PC-3 (cell line): ENCODE data around the gene SLC38A8. TPM values are rescaled to one million over a fixed set of nuclear protein-coding genes. Genes with fewer than 3 reads are reported as not detected.

Experiments used
- ATAC-seq: fragments of 200-7000 bp; cut with Tn5 transposase; 2 replicates; pipeline ENCODE4 v1.9.1; 2020; ENCODE audit warnings: mild to moderate bottlenecking, moderate library complexity
- BruUV-seq: library from RNA; stranded (reverse); fragments of 400-500 nt; replicated peaks from 2 replicates; lab custom pipeline; 2021; lab: Mats Ljungman, UMichigan
- CTCF ChIA-PET: fragments of 300-600 bp; sonication (Branson Sonifier 250); formaldehyde crosslinking; loops from one replicate; lab custom pipeline; 2022; ENCODE audit warnings: antibody characterized with exemption; lab: Charles Lee
- POLR2A ChIA-PET: fragments of 300-600 bp; sonication (Branson Sonifier 250); formaldehyde crosslinking; loops from one replicate; lab custom pipeline; 2022; ENCODE audit warnings: antibody characterized with exemption; ENCODE audit not compliant: unreplicated experiment; lab: Charles Lee
- DNase-seq: peaks from one replicate; pipeline ENCODE4 v3.0.0-alpha.2; 2015
- H2AFZ ChIP-seq: fragments of 300-600 bp; sonication (generic); 2 replicates; pipeline ENCODE4 v1.6.0; 2016; ENCODE audit warnings: antibody characterized with exemption, low read length
- H3F3A ChIP-seq: fragments of 300-600 bp; sonication (generic); one replicate; pipeline ENCODE4 v1.6.0; 2017; ENCODE audit warnings: antibody characterized with exemption, low read length, control low read depth, mild to moderate bottlenecking; ENCODE audit not compliant: unreplicated experiment
- H3K27ac ChIP-seq: fragments of 300-600 bp; sonication (generic); 2 replicates; pipeline ENCODE4 v1.5.1; 2016; ENCODE audit warnings: mild to moderate bottlenecking, low read length
- H3K27me3 ChIP-seq: fragments of 300-600 bp; sonication (generic); 2 replicates; pipeline ENCODE4 v1.6.1; 2016; ENCODE audit warnings: low read length, mixed read lengths
- H3K36me3 ChIP-seq: fragments of 300-600 bp; sonication (generic); 2 replicates; pipeline ENCODE4 v1.6.1; 2016; ENCODE audit warnings: low read depth, mixed run types, low read length, mixed read lengths
- H3K4me1 ChIP-seq: fragments of 300-600 bp; sonication (generic); 2 replicates; pipeline ENCODE4 v1.5.1; 2016; ENCODE audit warnings: low read length; ENCODE audit not compliant: insufficient read depth
- H3K4me2 ChIP-seq: fragments of 300-600 bp; sonication (generic); 2 replicates; pipeline ENCODE4 v1.6.0; 2016; ENCODE audit warnings: low read length
- H3K4me3 ChIP-seq: fragments of 300-600 bp; sonication (generic); 2 replicates; pipeline ENCODE4 v1.5.1; 2016; ENCODE audit warnings: mild to moderate bottlenecking, low read length, mixed read lengths
- H3K79me2 ChIP-seq: fragments of 300-600 bp; sonication (generic); 2 replicates; pipeline ENCODE4 v1.6.1; 2017; ENCODE audit warnings: low read length, mixed read lengths
- H3K9ac ChIP-seq: fragments of 300-600 bp; sonication (generic); 2 replicates; pipeline ENCODE4 v1.6.0; 2016; ENCODE audit warnings: mild to moderate bottlenecking, low read length
- H3K9me2 ChIP-seq: fragments of 300-600 bp; sonication (generic); replicated peaks from 2 replicates; pipeline ENCODE4 v1.6.1; 2016; ENCODE audit warnings: mixed run types, low read length, mixed read lengths
- H3K9me3 ChIP-seq: fragments of 300-600 bp; sonication (generic); 2 replicates; pipeline ENCODE4 v1.6.1; 2016; ENCODE audit warnings: low read length, mixed read lengths
- H4K20me1 ChIP-seq: fragments of 300-600 bp; sonication (generic); 2 replicates; pipeline ENCODE4 v1.6.1; 2016; ENCODE audit warnings: low read length, mixed read lengths
- EZH2 ChIP-seq: fragments of 300-600 bp; sonication (generic); IDR thresholded peaks from one replicate; pipeline ENCODE4 v1.6.1; 2017; ENCODE audit warnings: antibody characterized with exemption, mild to moderate bottlenecking, low read length; ENCODE audit not compliant: unreplicated experiment
- EZH2phosphoT487 ChIP-seq: fragments of 300-600 bp; sonication (generic); IDR thresholded peaks from 2 replicates; pipeline ENCODE4 v1.6.1; 2018; ENCODE audit warnings: mild to moderate bottlenecking, antibody characterized with exemption, low read length, borderline replicate concordance
- intact Hi-C: fragments of 100-400 bp; cut with micrococcal nuclease; formaldehyde crosslinking; loops from 2 replicates; pipeline ENCODE4 v1.9.0; 2023
- total RNA-seq: library from RNA; depleted of rRNA; stranded (reverse); fragments of >200 nt; gene quantifications from 2 replicates; pipeline ENCODE4 v1.2.3, GENCODE V29; 2014
- TF ChIP-seq, protein P1 (sequence below): fragments of 300-600 bp; sonication (generic); conservative IDR thresholded peaks from 2 replicates; pipeline ENCODE4 v1.5.1; 2017; ENCODE audit warnings: antibody characterized with exemption, low read depth, mild to moderate bottlenecking, low read length

The SLC38A8 gene
- total RNA-seq, 1 experiment from 2014 or later: not detected

DNA sequence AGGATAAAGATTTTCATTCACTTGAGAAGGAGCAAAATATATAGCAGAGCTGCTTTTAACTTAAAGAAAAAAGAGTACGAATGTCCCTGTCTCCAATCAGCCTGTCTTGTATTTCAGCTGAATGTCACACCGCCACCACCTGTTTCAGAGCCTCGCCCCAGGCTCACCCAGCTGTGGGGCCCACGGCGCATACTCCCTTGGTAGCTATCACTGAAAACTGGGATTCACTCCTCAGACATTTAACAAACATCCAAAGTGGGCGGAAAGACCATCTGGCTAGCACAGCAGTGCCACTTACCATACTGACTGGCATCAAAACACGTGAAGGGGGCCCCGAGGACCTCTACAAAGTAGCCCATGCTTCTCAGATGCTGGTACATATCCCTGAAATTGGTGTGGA lies 25.4 kb upstream of the SLC38A8 start:
- POLR2A ChIA-PET: no interaction called here
- H3F3A ChIP-seq: no peaks in the 10 kb centered on the region
- BruUV-seq: no TSS peak
- H3K9me3 ChIP-seq: no peaks in the 10 kb centered on the region
- no peaks in the 10 kb centered on the region for H4K20me1 ChIP-seq
- H3K27ac ChIP-seq: no peak overlapping the region
- H3K79me2 ChIP-seq: no peaks in the 10 kb centered on the region
- no peak overlapping the region for H3K4me2 ChIP-seq
- no peak overlapping the region for H3K4me3 ChIP-seq
- no peak overlapping the region for H2AFZ ChIP-seq
- H3K27me3 ChIP-seq: no peaks in the 10 kb centered on the region
- no peak for DNase-seq
- intact Hi-C loops: no loop called here
- CTCF ChIA-PET: no interaction called here
- no peaks in the 10 kb centered on the region for H3K9me2 ChIP-seq
- peaks cover 16% of the 10 kb centered on the region for H3K36me3 ChIP-seq
- no peak overlapping the region for H3K9ac ChIP-seq
- no peaks in the 10 kb centered on the region for H3K4me1 ChIP-seq
- TF ChIP-seq EZH2 (no peak), EZH2phosphoT487 (no peak)
- TF ChIP-seq, protein P1, sequence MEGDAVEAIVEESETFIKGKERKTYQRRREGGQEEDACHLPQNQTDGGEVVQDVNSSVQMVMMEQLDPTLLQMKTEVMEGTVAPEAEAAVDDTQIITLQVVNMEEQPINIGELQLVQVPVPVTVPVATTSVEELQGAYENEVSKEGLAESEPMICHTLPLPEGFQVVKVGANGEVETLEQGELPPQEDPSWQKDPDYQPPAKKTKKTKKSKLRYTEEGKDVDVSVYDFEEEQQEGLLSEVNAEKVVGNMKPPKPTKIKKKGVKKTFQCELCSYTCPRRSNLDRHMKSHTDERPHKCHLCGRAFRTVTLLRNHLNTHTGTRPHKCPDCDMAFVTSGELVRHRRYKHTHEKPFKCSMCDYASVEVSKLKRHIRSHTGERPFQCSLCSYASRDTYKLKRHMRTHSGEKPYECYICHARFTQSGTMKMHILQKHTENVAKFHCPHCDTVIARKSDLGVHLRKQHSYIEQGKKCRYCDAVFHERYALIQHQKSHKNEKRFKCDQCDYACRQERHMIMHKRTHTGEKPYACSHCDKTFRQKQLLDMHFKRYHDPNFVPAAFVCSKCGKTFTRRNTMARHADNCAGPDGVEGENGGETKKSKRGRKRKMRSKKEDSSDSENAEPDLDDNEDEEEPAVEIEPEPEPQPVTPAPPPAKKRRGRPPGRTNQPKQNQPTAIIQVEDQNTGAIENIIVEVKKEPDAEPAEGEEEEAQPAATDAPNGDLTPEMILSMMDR: no peak
- ATAC-seq: no peak

DNA sequence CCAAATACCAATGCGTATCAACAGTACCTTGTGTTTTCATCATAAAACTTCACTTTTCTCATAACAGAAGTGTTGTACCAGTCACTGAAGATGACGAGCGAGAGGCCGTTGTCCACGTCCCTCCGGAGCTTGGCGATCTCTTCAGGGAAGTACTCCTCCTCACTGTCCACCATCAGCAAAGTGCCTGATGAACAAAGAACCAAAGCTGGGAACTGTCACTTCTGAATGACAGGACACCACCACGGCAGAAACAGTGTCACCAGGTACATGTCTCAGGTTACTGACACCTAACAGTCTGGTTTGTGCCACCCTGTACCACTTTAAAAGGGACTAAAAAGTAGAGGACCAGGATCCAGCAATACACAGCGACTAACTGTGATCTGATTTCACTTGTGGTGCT lies 25.0 kb upstream of the SLC38A8 start:
- Histone ChIP-seq H3K27ac (no peak overlapping the region), H3K4me3 (no peak overlapping the region), H3K79me2 (no peaks in the 10 kb centered on the region), H3K27me3 (no peaks in the 10 kb centered on the region), H3K9me3 (no peaks in the 10 kb centered on the region), H3K4me2 (no peak overlapping the region), H3K9me2 (no peaks in the 10 kb centered on the region), H3F3A (no peaks in the 10 kb centered on the region), H4K20me1 (no peaks in the 10 kb centered on the region), H3K36me3 (peaks cover 19% of the 10 kb centered on the region), H3K4me1 (no peaks in the 10 kb centered on the region), H3K9ac (no peak overlapping the region), H2AFZ (no peak overlapping the region)
- no TSS peak for BruUV-seq
- no peak for DNase-seq
- POLR2A ChIA-PET: no interaction called here
- intact Hi-C loops: no loop called here
- TF ChIP-seq, protein P1: no peak
- no peak for TF ChIP-seq EZH2
- no peak for ATAC-seq
- CTCF ChIA-PET: no interaction called here

DNA sequence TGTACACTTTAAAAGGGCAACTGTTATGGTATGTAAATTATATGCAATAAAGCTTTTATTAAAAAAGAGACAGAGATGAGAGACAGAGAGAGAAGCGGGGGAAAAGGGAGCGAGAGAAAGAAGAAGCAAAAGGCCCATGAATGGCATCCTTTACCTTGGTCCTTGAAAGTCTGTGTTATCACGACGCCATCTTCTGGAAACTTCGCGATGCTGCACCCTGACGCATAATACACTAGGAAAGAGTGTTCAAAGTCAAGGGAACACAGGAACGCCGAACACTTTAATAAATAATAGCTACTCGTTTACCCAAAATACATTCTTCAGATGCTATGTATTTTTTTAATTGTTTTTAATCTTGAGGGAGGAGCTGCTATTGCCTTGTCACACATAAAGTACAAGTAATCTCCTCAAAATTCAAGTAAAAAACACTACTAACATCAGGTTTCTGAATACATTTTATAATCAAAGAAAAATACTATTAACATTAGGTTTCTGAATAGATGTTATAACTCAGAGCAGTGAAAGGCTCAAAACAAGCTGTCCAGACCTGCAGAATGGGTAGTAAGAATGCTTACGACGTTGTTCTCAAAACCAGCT lies 23.0 kb upstream of the SLC38A8 start:
- TF ChIP-seq, protein P1: peak; percentile 62
- TF ChIP-seq EZH2phosphoT487: no peak
- TF ChIP-seq EZH2: no peak
- peaks cover 23% of the 10 kb centered on the region for H3K36me3 ChIP-seq
- BruUV-seq: no TSS peak
- no peak overlapping the region for H3K4me2 ChIP-seq
- ATAC-seq (peak; percentile 76), DNase-seq (peak; percentile 59)
- H3K9ac ChIP-seq: no peak overlapping the region
- no peaks in the 10 kb centered on the region for H3K27me3 ChIP-seq
- no peak overlapping the region for H3K4me3 ChIP-seq
- intact Hi-C loops: no loop called here
- H3K79me2 ChIP-seq: no peaks in the 10 kb centered on the region
- no peaks in the 10 kb centered on the region for H4K20me1 ChIP-seq
- no peak overlapping the region for H2AFZ ChIP-seq
- H3K4me1 ChIP-seq: no peaks in the 10 kb centered on the region
- no peaks in the 10 kb centered on the region for H3F3A ChIP-seq
- no peaks in the 10 kb centered on the region for H3K9me2 ChIP-seq
- CTCF ChIA-PET: interaction anchor here (0.6 kb wide), 1 partner anchor 107 kb away, joined by 4 read pairs; no protein-coding TSS in a partner anchor
- POLR2A ChIA-PET: no interaction called here
- H3K9me3 ChIP-seq: no peaks in the 10 kb centered on the region
- H3K27ac ChIP-seq: no peak overlapping the region
